GM12801 (cell line): ENCODE results near the gene SLC44A2.

Source experiments
- TF ChIP-seq, protein P1 (sequence below): IDR thresholded peaks from one replicate; pipeline ENCODE4 v1.5.1; 2011; ENCODE audit warnings: control low read depth; ENCODE audit not compliant: insufficient read length; ENCODE audit errors: extremely low read depth

SLC44A2 gene

DNA sequence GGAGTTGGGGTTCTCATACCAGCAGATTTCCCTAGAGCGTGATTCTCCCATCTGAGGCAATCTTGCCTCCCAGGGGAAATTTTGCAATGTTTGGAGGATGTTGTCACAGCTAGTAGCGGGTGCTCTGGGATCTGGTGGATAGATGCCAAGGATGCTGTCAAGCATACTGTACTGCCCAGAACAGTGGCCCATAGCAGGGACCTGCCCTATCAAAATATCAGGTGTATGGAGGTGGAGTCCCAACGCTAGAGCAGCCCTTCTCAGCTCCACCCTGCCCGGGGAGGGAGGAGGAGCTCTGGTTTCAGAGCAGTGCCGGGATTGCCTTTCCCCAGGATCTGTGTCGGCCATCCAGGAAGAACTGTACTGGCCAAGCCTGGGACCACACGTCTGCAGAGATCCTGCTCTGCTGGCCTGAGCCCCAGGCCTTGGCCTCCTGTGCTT lies 65.0 kb downstream of the SLC44A2 start:
- TF ChIP-seq, protein P1, sequence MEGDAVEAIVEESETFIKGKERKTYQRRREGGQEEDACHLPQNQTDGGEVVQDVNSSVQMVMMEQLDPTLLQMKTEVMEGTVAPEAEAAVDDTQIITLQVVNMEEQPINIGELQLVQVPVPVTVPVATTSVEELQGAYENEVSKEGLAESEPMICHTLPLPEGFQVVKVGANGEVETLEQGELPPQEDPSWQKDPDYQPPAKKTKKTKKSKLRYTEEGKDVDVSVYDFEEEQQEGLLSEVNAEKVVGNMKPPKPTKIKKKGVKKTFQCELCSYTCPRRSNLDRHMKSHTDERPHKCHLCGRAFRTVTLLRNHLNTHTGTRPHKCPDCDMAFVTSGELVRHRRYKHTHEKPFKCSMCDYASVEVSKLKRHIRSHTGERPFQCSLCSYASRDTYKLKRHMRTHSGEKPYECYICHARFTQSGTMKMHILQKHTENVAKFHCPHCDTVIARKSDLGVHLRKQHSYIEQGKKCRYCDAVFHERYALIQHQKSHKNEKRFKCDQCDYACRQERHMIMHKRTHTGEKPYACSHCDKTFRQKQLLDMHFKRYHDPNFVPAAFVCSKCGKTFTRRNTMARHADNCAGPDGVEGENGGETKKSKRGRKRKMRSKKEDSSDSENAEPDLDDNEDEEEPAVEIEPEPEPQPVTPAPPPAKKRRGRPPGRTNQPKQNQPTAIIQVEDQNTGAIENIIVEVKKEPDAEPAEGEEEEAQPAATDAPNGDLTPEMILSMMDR, result no peak

DNA sequence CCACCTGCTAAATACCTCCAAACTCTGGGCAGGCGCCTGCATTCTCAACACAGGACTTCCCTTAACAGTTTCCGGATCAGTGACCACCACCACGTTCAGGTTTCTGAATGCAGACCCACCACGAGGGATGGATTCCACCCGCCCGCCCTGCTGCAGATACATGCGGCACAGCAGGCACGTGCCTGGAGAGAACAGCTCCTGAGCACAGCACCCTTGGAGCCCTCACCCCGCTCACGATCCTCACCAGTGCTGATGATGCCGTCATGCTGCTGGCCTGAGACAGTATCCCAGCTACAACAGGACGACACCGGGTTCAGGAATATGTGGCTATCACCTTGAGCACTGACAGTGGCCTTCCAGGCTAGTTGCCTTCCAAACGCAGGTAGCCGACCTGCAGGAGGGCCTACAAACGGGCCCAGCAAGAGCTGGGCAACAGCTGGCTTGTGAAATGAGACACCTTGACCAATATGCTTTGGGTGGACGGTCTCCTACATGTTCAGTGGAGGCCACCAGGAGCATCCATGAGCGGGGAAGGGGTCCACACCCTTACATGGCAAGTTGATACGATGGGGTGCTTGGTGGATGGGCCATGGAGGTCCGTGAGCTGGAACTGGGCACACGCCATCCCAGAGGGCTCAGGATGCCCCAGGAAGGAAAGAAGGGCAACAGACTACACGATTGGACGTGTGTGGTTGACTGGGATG lies 66.0 kb downstream of the SLC44A2 start:
- TF ChIP-seq, protein P1, result no peak

DNA sequence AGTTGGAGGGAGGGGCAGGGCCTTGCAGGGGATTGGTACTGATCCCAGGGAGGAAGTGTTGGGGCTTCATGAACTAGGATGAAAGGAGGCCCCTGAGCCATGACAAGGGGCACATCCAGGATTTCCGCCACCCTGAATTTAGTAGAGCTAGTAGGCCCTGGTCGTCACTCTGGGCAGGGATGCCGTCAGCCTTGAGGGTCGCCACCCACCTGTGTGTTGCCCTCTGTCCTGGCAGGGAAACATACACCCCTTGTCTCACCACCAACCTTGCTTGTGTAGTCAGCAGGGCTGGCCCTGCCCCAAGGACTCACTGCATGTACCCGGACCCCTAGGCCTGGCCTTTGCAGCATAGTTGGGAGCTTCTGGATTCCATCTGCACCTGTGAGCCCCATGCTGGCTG lies 66.5 kb downstream of the SLC44A2 start:
- TF ChIP-seq, protein P1, result no peak

DNA sequence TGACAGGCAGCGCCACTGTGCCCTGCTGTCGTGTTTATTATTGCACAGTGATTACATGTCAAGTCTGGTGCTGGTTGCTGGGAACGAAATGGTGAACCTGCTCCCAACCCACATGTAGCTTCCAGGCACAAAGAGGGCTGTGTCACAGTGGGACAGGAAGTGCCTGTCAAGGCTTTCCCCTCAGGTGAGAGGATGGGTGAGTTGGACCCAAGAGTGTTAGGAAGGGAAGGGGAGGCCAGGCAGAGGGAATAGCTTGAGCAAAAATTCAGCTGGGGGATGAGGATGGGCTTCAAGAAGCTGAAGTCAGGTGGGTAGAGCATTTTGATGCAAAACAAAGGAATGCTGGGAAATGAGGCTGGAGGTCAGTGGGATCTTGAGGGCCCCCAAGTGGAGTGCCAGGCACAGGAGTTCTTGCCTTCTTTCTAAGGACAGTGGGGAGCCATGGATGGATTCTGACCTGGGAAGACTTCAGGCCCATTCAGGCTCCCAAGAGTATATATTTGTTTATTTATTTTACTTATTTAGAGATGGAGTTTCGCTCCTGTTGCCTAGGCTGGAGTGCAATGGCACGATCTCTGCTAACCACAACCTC lies 67.4 kb downstream of the SLC44A2 start:
- TF ChIP-seq, protein P1, result no peak
